T-helper 2 cell (primary cell): ENCODE data around the gene NXN.
"Not testable (repeated sequence)": the region's sequence is repeated elsewhere in the genome, so short reads cannot be mapped to it uniquely, and the experiment has no call there.

Source experiments
- DNase-seq, 5 experiments: peaks; one replicate each; pipeline versions ENCODE4 v3.0.0 to v3.0.0-alpha.2; 2012 to 2022

NXN gene

GRCh38 chr17:978103-979093 lies 1.2 kb downstream of the NXN start:
- DNase-seq = no peak

GRCh38 chr17:977166-977565 lies 2.4 kb downstream of the NXN start:
- DNase-seq = no peak

GRCh38 chr17:976312-976711 lies 3.3 kb downstream of the NXN start:
- no peak for DNase-seq

- no peak for DNase-seq
Observed at GRCh38 chr17:975371-975915, 4.1 kb downstream of the NXN start.

GRCh38 chr17:974778-975177 lies 4.8 kb downstream of the NXN start:
- DNase-seq = not testable (repeated sequence)

- no peak for DNase-seq
Observed at GRCh38 chr17:973053-973452, 6.5 kb downstream of the NXN start.

- not testable (repeated sequence) for DNase-seq
Observed at GRCh38 chr17:971861-972260, 7.7 kb downstream of the NXN start.

GRCh38 chr17:970364-970763 lies 9.2 kb downstream of the NXN start:
- DNase-seq = no peak

- DNase-seq = no peak
Observed at GRCh38 chr17:969811-970355, 9.7 kb downstream of the NXN start.

- DNase-seq = no peak
Observed at GRCh38 chr17:968812-969730, 10.5 kb downstream of the NXN start.

GRCh38 chr17:967122-967521 lies 12.5 kb downstream of the NXN start:
- no peak for DNase-seq

GRCh38 chr17:965311-965989 lies 14.1 kb downstream of the NXN start:
- no peak for DNase-seq

GRCh38 chr17:964876-965275 lies 14.7 kb downstream of the NXN start:
- DNase-seq = no peak

GRCh38 chr17:962670-963069 lies 16.9 kb downstream of the NXN start:
- no peak for DNase-seq

GRCh38 chr17:962166-962565 lies 17.4 kb downstream of the NXN start:
- no peak for DNase-seq

- no peak for DNase-seq
Observed at GRCh38 chr17:958712-959451, 20.7 kb downstream of the NXN start.

- DNase-seq = no peak
Observed at GRCh38 chr17:957856-958421, 21.6 kb downstream of the NXN start.

- DNase-seq = no peak
Observed at GRCh38 chr17:956905-957304, 22.7 kb downstream of the NXN start.

- DNase-seq = no peak
Observed at GRCh38 chr17:954431-955164, 25.0 kb downstream of the NXN start.

GRCh38 chr17:953767-954166 lies 25.8 kb downstream of the NXN start:
- no peak for DNase-seq
